Retinal pigment epithelial cell (primary cell): ENCODE data around the gene RPTOR.

Experiments used
- DNase-seq: peaks from one replicate; pipeline ENCODE4 v3.0.0-alpha.2; 2010; ENCODE audit warnings: low read depth
- H3K4me3 ChIP-seq: 2 replicates; pipeline ENCODE4 v1.5.1; 2011; ENCODE audit warnings: mild to moderate bottlenecking, low read length, control low read depth, moderate library complexity
- TF ChIP-seq, protein P1 (sequence below): conservative IDR thresholded peaks from 2 replicates; pipeline ENCODE4 v1.5.1; 2011; ENCODE audit warnings: low read depth, low read length, control low read depth, inconsistent platforms

Gene RPTOR

DNA sequence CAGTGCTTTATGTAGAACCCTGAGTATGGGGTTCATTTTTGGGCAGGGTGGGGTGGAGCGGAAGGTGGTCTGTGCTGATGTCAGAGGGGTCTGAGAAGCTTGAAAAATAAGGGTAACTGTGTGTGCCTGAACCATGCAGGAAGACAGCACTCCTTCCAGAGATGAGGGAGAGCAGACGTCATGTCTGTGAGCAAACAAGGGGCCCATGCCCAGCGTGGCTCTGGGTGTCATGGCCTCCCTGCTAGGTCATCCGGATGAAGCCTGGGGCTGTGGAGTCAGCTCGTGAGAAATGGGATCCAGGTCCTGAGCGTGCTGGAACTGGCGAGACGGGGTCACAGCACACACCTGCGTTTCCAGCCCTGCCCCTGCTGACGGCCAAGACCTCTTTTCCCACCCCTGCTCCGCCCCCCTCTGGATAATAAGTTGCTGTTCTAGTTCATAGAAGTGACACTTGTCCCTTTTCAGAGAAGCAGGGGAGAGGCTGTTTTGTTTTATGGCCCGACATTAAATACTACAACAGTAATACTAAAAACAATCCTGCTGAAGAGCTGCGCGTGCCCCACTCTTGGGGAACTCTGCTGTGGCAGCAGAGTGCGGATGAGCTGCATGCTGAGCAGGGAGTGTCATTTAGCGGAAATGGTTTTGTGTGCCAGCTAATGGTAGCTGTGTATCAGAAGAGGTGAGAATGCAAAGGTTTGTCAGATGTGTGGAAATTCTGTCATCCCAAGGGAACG lies 92.6 kb downstream of the RPTOR start:
- TF ChIP-seq, protein P1, sequence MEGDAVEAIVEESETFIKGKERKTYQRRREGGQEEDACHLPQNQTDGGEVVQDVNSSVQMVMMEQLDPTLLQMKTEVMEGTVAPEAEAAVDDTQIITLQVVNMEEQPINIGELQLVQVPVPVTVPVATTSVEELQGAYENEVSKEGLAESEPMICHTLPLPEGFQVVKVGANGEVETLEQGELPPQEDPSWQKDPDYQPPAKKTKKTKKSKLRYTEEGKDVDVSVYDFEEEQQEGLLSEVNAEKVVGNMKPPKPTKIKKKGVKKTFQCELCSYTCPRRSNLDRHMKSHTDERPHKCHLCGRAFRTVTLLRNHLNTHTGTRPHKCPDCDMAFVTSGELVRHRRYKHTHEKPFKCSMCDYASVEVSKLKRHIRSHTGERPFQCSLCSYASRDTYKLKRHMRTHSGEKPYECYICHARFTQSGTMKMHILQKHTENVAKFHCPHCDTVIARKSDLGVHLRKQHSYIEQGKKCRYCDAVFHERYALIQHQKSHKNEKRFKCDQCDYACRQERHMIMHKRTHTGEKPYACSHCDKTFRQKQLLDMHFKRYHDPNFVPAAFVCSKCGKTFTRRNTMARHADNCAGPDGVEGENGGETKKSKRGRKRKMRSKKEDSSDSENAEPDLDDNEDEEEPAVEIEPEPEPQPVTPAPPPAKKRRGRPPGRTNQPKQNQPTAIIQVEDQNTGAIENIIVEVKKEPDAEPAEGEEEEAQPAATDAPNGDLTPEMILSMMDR: no peak
- no peak for DNase-seq
- no peak overlapping the region for H3K4me3 ChIP-seq

DNA sequence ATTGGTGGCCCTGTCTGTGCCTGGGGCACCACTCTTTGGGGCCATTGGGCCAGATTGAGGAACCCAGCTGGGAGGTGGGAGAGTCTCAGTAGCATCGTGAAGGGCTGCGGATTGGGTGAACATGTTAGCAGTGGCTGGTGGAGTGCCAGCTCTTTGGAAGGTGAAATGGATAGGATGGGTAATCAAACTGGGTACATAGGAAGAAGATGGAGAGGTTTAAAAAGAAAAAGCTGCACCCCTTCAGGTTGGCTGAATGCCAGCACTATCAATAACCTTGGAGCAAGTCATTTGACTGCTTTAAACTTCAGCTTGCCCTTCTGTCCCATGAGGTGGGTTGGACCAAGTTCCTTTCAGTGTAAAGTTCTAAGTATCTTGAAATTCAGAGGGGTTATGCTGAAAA lies 95.0 kb downstream of the RPTOR start:
- no peak overlapping the region for H3K4me3 ChIP-seq
- DNase-seq: no peak
- TF ChIP-seq, protein P1: no peak

DNA sequence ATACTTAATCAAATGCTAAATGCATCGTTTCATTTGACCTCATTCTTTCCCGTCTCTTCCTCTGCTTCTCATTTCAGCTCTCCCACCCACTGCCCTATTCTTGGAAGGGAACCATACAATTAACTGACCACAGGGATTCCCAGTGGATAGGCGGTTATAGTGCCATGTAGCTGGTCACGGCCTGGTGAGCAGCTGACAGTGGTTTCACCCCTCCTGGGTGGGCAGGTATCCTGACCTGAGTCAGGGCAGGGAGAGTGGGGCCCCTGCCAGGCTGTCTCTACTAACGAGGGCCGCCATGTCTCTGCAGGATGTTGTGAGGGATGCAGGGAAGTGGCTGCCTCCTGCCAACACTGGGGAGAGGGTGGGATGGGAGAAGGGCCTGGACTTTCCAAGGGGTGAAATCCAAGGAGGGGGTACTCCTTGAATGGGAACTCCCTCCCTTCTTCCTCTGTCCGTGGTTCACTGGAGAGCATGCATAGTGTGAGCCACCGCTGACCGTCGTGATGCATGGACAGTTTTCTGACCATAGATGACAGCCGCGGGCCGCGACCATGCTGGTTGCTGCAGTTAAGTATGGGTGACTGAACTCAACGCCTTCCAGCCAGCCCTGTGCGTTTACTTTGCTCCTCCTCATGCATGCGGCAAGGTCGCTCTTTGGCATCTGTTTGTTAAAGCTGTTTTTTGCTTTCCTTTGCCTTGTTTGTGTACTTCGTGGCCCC lies 95.9 kb downstream of the RPTOR start:
- no peak for DNase-seq
- TF ChIP-seq, protein P1: no peak
- H3K4me3 ChIP-seq: no peak overlapping the region

DNA sequence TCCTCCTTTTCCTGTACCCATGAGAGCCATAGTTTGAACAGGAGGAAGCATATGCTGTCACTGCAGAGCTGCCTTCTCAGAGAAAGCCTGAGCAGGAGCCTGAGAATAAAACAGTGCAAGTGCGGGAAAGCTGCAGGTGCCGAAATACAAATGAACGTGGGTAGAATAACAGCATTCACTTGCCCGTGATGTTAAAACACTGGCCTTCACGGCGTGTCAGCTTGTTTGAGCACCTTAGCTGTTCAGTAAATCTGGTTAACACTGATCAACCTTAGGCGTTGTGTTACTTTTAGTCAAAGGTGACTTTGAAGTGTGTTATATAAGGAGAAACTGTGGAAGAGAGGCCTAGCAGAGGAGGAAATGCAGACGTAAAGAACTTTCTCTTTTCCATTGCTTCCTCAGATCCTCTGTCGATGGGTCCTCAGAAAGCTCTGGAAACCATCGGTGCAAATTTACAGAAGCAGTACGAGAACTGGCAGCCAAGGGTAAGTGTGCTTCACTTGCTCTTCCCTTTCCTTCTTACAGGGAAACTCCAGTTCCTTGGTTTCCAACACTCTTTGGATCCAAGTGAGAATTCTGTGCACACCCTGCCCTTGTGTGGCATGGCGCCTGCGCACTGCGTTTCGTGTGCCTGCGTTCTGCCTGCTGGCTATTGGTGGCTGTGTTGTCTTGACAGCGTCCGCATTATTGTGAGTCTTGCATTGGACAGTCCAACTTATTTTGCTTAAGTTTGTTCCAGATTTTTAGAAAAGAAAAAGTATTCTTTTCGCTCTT lies 98.9 kb downstream of the RPTOR start:
- DNase-seq: no peak
- no peak overlapping the region for H3K4me3 ChIP-seq
- TF ChIP-seq, protein P1: no peak

DNA sequence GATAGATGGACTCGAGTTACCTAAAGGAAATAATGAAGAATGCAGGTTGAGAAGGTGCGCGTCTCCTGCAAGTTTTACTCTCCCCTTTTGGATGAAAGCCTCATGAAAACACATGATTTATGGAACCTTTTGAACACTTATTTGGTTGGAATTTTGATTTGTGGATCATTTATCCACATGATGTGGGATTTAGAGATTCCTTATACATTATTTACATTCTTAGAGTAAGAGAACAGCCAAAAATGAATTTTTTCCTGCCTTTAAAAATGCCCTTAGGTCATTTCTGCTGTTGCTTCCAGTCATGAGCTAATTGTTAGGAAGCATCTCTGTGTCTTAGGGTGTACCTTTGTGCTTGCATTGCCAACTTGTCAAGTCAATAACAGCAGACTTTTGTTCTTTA lies 99.9 kb downstream of the RPTOR start:
- no peak overlapping the region for H3K4me3 ChIP-seq
- TF ChIP-seq, protein P1: no peak
- peak; percentile 39 for DNase-seq

DNA sequence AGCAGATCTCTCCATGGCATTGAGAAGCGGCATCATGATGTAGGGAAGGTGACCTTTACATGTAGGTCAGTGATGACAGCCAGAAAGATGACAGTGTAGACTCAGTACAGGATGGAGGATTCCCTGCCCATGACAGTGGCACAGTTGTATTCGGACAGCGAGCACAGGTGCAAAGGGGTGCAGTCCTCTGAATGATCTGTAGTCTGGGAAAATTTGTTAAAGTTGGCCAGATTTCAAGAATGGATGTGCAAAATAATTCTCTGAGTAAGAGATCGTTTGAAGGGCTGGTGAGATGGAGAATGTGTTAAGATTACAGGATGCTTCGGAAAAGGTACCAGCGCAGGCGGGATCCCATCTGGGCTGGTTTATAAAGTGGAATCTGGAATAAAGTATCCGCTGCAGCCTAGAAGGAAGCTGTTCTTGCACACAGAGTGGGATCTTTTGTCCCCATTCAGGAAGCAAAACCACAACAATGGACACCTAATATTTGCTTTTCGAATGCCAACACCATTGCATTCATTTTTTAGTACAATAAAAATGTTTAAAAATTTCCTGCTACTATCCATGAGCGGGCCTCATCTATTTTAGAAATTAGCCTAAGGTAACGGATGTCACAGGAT lies 101.2 kb downstream of the RPTOR start:
- TF ChIP-seq, protein P1: no peak
- no peak overlapping the region for H3K4me3 ChIP-seq
- DNase-seq: no peak
